Suppressor macrophage treated with lipopolysaccharide for 1 hour (primary cell): ENCODE measurements around the gene SLAIN1.

Experiments used
- DNase-seq, 3 donors: peaks; one replicate each; pipeline ENCODE4 v3.0.0-alpha.2; 2020 to 2022

The SLAIN1 gene

GRCh38 chr13:77715233-77715891, 17.9 kb downstream of the SLAIN1 start:
- no peak for DNase-seq

- no peak for DNase-seq
Measured at GRCh38 chr13:77716692-77717091, 19.2 kb downstream of the SLAIN1 start.

DNA sequence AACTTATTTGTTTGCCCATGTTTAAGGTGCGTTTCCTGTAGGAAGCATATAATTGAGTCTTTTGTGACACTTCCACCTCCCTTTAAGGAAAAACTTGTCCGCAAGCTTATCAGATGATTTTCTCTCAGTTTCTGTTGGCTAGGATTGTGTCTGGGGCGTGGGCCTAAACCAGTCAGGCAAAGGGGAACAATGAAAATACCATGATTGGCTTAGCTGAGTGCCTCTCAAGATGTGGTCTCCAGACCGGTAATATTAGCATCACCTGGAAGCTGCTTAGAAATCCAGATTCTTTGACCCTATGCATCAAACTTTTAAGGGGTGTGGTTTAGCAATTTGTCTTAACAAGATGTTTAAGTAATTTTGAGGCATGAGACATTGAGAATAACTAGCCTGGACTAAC, 20.0 kb downstream of the SLAIN1 start:
- no peak for DNase-seq

- no peak for DNase-seq
Measured at GRCh38 chr13:77719128-77719527, 21.6 kb downstream of the SLAIN1 start.

DNA sequence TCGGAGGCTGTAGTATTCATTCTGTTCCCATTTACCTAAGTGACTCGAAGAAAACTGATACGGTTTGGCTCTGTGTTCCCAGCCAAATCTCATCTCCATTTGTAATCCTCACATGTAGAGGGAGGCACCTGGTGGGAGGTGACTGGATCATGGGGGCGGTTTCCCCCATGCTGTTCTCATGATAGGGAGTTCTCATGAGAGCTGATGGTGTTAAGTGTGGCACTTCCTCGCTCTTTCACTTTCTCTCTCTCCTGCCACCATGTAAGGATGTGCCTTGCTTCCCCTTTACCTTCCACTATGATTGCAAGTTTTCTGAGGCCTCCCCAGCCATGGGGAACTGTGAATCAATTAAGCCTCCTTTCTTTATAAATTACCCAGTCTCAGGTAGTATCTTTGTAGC, 23.5 kb downstream of the SLAIN1 start:
- DNase-seq: peak in 1 of 3 donors; percentile 3

DNA sequence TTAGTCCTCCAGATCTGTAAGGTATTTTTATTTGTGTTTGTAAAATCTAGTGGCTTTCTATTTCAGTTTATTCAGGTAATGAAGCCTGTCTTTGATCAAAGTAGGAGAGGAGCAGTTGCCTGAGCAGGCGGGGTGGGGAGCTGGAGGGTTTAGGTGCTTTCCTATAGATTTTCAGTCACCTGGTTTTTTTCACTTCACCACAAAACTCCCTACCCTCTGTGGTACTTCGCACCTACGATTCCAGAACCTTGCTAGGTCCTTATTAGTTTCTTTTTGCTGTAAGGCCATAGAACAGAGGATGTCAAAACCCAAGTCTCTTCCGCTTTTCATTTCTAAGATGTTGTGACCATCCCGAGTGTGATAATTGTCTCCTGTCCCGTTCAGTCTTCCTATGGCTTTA, 26.6 kb downstream of the SLAIN1 start:
- no peak for DNase-seq

DNA sequence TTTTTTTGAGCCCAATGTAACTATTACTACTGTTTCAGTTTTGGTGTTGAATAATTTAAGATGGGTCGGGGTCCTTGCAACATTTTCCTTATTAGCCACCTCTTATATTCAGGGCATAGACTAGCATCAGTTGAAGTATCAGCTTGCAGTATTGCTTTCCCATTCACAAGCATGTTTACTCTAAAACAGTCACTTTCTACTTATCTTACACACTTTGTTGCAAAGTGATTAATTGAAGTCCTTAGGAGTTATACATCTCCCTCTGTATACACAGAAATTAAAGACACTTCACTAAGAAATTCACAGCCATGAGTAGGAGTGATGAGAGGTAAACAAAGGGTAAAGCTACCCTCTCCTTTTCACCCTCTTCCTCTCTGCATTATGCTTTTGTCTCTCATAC, 27.6 kb downstream of the SLAIN1 start:
- no peak for DNase-seq

DNA sequence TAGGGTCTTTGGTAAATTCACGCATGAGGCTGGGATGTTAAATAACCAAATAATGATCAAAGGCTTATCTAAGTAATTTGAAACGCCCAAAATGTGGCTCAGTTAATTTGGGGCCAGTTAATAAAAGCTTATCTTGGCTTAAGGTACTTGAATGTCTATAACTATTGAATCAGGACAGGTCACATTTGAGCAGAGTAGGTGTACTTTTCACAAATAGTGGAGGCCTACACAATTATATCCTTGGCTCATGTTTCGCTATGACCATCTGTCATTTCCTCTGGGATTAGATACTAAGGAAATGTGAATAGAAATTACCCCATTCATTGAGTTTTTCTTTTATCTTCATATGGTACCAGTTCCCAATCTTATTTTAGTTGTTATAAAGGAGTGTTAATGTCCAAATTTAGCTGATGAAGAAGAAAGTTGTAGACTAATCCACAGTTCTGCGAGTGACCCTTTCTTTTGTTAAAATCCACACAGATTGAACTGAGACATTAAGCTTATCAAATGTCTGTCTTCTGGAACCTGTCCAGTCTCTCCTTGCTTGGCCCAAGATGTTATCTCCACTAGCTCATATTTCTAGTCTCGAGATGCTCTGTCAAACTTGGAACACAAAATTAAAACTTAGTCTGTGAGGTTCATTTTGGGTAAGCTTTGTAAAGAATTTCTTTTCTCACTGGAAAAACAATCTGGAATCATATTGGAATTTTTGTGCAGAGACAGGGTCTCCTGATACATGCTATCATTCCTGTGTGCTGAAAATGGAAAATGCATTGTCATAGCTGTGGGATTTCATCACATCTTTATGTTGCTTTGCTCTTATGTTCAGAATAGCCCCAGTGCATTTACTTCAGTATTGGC, 31.0 kb downstream of the SLAIN1 start:
- no peak for DNase-seq

- peak in 2 of 3 donors; percentile 15 to 32 for DNase-seq
Measured at GRCh38 chr13:77729502-77730221, 32.2 kb downstream of the SLAIN1 start.

DNA sequence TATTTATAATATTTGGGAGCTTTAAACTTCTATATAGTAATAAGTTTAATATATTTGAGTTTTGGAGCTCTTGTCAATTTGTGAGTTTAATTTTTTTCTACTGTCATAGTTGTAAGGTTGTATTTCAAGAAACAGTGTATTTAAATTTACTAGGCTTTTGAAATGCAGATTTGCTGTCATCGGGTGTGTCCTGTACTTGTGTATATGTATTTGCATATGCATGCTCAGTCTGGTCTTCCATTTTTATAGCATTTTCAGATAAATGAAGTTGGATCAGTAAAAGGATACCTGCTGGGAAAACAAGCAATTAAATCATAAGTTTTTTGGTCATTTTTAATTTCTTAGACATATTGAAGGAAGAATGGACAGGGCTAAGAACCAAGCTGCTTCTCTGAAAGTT, 33.1 kb downstream of the SLAIN1 start:
- DNase-seq: no peak

- no peak for DNase-seq
Measured at GRCh38 chr13:77732287-77732686, 34.8 kb downstream of the SLAIN1 start.

DNA sequence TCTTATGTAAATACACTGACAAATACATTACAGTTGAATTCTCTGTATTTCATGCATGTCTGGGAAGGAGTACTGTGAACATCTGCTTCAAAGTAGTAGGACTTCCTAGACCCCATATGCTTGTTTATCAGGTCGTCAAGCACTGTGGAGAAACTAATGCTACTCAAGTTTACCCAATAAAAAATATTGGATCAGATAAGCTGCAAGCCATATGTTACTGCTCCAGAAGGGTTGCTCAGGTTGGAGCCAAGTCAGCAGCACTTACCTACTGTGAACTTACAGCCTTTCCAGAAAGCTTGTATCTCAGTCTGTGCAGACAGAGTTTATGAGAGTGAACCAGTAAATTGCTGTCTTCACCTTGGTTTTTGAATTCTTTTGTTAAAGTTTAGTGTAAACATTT, 36.2 kb downstream of the SLAIN1 start:
- DNase-seq: no peak

- no peak for DNase-seq
Measured at GRCh38 chr13:77737583-77738200, 40.2 kb downstream of the SLAIN1 start.

DNA sequence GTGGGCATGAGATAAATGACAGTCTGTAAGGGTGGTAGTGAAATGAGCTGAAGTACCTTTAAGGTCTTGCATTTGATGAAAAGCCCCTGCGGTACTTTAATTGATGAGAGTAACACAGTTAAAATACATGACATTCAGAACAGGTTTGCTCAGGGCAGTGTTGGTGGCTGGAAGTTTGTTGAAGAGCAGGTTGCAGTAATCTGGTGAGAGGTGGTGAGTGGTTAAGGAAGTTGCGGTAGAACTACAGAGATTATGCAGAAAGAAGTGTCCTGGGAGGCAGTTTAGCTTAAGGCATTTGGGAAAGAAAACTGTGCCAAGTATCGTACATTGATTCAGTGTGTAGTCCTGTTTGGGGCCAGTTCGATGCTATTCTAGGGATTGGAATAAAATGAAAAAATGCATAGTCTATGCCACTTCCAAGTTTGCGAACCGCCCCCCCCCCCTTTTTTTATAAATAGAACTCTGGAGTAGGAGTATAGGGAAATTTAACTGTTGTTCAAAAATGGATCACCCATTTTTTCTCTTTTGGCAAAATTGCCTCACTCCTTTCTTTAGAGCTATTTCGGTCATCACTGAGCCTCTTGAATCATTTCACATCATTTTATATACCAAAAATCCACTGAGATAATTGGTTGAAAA, 42.7 kb downstream of the SLAIN1 start:
- DNase-seq: no peak

DNA sequence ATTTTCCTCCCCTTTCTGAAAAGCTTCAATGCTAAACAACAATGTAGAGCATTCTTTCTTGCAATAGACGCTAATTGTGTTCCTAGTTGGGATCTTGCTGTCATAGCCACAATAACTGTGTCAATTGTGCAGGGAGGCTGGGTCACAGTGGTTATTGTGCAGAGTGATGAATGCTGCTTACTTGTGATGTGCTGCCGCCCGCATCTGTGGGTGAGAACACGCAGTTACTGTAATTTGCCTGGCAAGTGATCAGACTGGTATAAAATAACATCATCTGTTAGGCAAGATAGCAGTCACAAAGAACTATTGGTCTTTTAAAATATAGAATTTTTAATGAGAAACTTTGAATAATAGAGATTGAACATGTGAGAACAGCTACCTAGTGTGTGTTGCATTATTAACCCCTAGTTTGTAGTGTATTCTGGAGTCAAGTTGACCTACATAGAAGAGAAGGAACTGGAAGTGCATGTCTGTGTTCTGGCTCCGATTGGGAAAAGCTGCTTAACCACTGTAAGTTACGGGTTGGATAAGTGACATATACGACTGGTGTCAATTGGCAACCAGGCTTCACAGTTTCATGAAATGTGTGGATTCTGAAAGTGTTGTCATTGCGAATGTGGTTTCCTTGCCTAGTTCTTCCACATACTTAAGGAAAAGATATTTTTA, 43.6 kb downstream of the SLAIN1 start:
- DNase-seq: no peak

GRCh38 chr13:77741597-77741972, 44.1 kb downstream of the SLAIN1 start:
- no peak for DNase-seq

DNA sequence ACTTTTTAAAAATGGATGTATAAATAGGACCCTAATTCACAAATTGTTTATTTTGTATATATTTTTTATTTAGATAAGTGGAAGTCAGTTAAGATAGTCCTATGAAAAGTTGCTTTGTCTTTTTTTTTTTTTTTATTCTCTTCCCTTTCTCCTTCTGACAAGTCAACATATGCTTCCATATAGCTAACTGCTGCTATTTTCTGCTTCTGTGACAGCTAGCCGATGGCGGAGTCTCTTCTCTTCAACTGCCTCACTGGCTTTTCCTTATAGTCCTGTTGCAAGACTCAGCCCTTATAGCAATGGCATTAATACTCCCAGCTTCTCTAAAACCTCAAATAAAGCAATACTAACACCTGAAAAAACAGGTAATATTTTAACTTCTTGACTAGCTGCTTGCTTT, 45.3 kb downstream of the SLAIN1 start:
- no peak for DNase-seq

DNA sequence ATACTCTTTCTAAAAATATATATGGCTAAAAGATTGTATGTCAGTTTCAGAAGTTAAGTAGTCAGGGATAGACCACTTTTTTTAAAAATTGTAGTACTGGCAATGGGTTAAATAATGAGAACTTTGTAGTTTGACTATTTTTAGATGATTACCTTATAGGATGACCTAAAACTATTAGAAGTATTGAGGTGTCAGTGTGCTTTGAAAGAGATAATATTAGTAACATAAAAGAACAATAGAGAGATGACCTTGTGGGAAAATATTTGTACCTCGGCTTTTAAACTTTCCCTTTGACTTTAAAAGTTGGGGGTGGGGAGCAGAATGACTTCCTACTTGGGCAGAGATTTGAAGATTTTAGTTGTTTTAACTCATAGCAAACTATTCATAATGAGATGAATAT, 48.3 kb downstream of the SLAIN1 start:
- no peak for DNase-seq

DNA sequence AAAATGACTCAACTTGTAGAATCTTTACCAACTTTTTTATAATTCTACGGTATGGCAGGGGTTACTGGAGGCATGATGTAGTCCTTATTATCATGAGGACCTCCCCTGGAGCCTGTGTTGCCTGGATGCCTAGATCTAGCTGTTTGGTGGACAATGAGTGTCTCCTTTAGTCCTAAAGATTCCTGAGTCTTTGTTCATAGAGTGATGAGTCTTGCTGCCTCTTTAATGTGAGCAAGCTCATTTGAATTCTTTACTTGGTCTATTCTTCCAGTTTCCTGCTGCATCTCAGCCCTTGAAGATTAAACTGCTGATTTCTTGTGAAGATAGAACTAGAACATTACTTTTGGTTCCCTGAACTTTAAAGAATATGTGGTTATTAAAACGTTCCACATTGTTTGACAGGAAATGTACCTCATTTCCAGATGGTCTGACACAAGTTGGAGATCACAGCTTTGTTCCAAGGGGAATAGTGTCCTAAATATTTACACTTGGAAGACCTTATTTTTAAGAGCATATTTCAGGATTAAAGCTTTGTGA, 51.9 kb downstream of the SLAIN1 start:
- no peak for DNase-seq

GRCh38 chr13:77751513-77752456, 54.3 kb downstream of the SLAIN1 start:
- peak; percentile 50 to 73 (median 54) for DNase-seq
